HCT116 (cell line): Measurements from ENCODE around the gene FOXK1.

ENCODE experiments used
- CTCF ChIP-seq, 3 experiments: fragments of 200-600 bp in 1 of 3; sonication (generic) in 1 of 3; IDR thresholded peaks in 2 of 3; conservative IDR thresholded peaks in 1 of 3; 2 replicates each; pipeline ENCODE4 v1.5.1; 2012 to 2017; ENCODE audit warnings: low read depth in 2 of 3, low read length in 2 of 3, antibody characterized with exemption in 1 of 3, borderline replicate concordance in 1 of 3, control low read depth in 1 of 3, mild to moderate bottlenecking in 1 of 3, mixed read lengths in 1 of 3, mixed run types in 1 of 3, moderate library complexity in 1 of 3; ENCODE audit not compliant: insufficient read depth in 1 of 3
- EZH2phosphoT487 ChIP-seq: fragments of 200-600 bp; IDR thresholded peaks from 2 replicates; pipeline ENCODE4 v1.6.1; 2018; ENCODE audit warnings: antibody characterized with exemption, borderline replicate concordance

GRCh38 chr7:4655311-4655710 lies 26.8 kb upstream of the FOXK1 start:
- TF ChIP-seq CTCF (IDR thresholded peaks at IDR 0.05 in 2 of 3, conservative IDR thresholded peaks at IDR 0.05 in 1 of 3; ENCODE audit: borderline replicate concordance in 1 of 3, insufficient read depth in 1 of 3, low read depth in 2 of 3, low read length in 2 of 3): no peak
- TF ChIP-seq EZH2phosphoT487: no peak
